ENCODE results near the gene NRXN3. TPM values are rescaled to one million over a fixed set of nuclear protein-coding genes. Genes with fewer than 3 reads are reported as not detected.
A peak's percentile ranks its signal among the peaks of the same experiment; 100 is the strongest.
"Not testable (repeated sequence)": the region's sequence is repeated elsewhere in the genome, so short reads cannot be mapped to it uniquely, and the experiment has no call there.

The NRXN3 gene
- total RNA-seq, 1 donor from 2014 or later, result 18.0 TPM

- Histone ChIP-seq H2AFZ (ENCODE audit: low read depth, low read length) (no peak overlapping the region), H3K27ac (ENCODE audit: low read depth, low read length) (no peak overlapping the region), H3K9me3 (ENCODE audit: insufficient read depth, low read depth, low read length) (no peaks in the 10 kb centered on the region), H3K9ac (ENCODE audit: low read length) (no peak overlapping the region), H3K36me3 (ENCODE audit: insufficient read depth, low read length) (no peaks in the 10 kb centered on the region), H4K20me1 (ENCODE audit: insufficient read depth, low read length) (no peaks in the 10 kb centered on the region), H3K27me3 (ENCODE audit: insufficient read depth, low read length) (no peaks in the 10 kb centered on the region), H3K79me2 (ENCODE audit: insufficient read depth, low read length) (no peaks in the 10 kb centered on the region), H3K4me3 (ENCODE audit: insufficient read depth, low read depth, low read length) (no peak overlapping the region), H3K4me2 (ENCODE audit: low read length) (no peak overlapping the region), H3K4me1 (ENCODE audit: insufficient read depth, low read length) (no peaks in the 10 kb centered on the region)
- DNase-seq (ENCODE audit: low read depth) (no peak), FAIRE-seq (no peak)
- no peaks in the 10 kb centered on the region for H3K27me3 Mint-ChIP-seq (ENCODE audit: low read depth, unreplicated experiment)
- H3K27ac Mint-ChIP-seq (ENCODE audit: unreplicated experiment), result no peak overlapping the region
- no peak overlapping the region for H3K4me3 Mint-ChIP-seq (ENCODE audit: unreplicated experiment)
- H3K9me3 Mint-ChIP-seq (ENCODE audit: unreplicated experiment), result peaks cover 7% of the 10 kb centered on the region
- H3K36me3 Mint-ChIP-seq (ENCODE audit: low read depth, unreplicated experiment), result peaks cover 3% of the 10 kb centered on the region
- no peaks in the 10 kb centered on the region for H3K4me1 Mint-ChIP-seq (ENCODE audit: low read depth, unreplicated experiment)
- TF ChIP-seq, protein P1, sequence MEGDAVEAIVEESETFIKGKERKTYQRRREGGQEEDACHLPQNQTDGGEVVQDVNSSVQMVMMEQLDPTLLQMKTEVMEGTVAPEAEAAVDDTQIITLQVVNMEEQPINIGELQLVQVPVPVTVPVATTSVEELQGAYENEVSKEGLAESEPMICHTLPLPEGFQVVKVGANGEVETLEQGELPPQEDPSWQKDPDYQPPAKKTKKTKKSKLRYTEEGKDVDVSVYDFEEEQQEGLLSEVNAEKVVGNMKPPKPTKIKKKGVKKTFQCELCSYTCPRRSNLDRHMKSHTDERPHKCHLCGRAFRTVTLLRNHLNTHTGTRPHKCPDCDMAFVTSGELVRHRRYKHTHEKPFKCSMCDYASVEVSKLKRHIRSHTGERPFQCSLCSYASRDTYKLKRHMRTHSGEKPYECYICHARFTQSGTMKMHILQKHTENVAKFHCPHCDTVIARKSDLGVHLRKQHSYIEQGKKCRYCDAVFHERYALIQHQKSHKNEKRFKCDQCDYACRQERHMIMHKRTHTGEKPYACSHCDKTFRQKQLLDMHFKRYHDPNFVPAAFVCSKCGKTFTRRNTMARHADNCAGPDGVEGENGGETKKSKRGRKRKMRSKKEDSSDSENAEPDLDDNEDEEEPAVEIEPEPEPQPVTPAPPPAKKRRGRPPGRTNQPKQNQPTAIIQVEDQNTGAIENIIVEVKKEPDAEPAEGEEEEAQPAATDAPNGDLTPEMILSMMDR (IDR thresholded peaks at IDR 0.05; ENCODE audit: insufficient read depth, low read depth, low read length), result no peak
- TF ChIP-seq EZH2 (IDR thresholded peaks at IDR 0.05; ENCODE audit: insufficient read depth, low read length), result no peak
These were observed 1597.1 kb downstream of the NRXN3 start for GRCh38 chr14:79767251-79767650.

GRCh38 chr14:79767721-79768120, 1597.5 kb downstream of the NRXN3 start:
- H3K79me2 ChIP-seq (ENCODE audit: insufficient read depth, low read length); H3K4me1 ChIP-seq (ENCODE audit: insufficient read depth, low read length); H3K9me3 ChIP-seq (ENCODE audit: insufficient read depth, low read depth, low read length); H3K4me1 Mint-ChIP-seq (ENCODE audit: low read depth, unreplicated experiment); H3K27me3 Mint-ChIP-seq (ENCODE audit: low read depth, unreplicated experiment); H3K27me3 ChIP-seq (ENCODE audit: insufficient read depth, low read length); H3K36me3 Mint-ChIP-seq (ENCODE audit: low read depth, unreplicated experiment); H4K20me1 ChIP-seq (ENCODE audit: insufficient read depth, low read length); H3K9me3 Mint-ChIP-seq (ENCODE audit: unreplicated experiment); FAIRE-seq; H3K27ac Mint-ChIP-seq (ENCODE audit: unreplicated experiment); H3K4me3 Mint-ChIP-seq (ENCODE audit: unreplicated experiment); H3K27ac ChIP-seq (ENCODE audit: low read depth, low read length); H2AFZ ChIP-seq (ENCODE audit: low read depth, low read length); H3K9ac ChIP-seq (ENCODE audit: low read length); H3K36me3 ChIP-seq (ENCODE audit: insufficient read depth, low read length); DNase-seq (ENCODE audit: low read depth); H3K4me3 ChIP-seq (ENCODE audit: insufficient read depth, low read depth, low read length); H3K4me2 ChIP-seq (ENCODE audit: low read length): not testable (repeated sequence)

DNA sequence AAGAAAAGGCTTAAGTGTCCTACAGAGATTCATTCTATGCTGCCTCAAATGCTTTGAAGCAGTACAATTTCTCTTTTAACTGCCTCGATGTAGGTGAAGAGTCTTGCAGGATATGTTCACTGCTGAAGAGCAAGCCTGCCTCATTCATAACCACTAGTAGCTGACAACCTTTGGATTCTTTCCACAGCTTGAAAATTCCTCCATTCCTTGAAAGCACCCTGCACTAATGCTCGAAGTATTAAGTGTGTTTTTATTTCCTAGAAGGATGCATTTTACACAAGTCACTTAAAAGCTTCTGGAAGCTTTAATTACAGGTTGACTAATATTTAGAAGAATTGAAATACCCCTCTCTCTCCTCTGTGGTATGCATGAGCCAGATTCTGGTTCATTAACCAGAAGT, 1611.7 kb downstream of the NRXN3 start:
- H3K9me3 ChIP-seq (ENCODE audit: insufficient read depth, low read depth, low read length), result no peaks in the 10 kb centered on the region
- no peaks in the 10 kb centered on the region for H3K36me3 ChIP-seq (ENCODE audit: insufficient read depth, low read length)
- peaks cover 2% of the 10 kb centered on the region for H3K9me3 Mint-ChIP-seq (ENCODE audit: unreplicated experiment)
- no peak for FAIRE-seq
- no peak overlapping the region for H3K9ac ChIP-seq (ENCODE audit: low read length)
- no peaks in the 10 kb centered on the region for H4K20me1 ChIP-seq (ENCODE audit: insufficient read depth, low read length)
- no peak overlapping the region for H3K4me3 Mint-ChIP-seq (ENCODE audit: unreplicated experiment)
- H3K4me2 ChIP-seq (ENCODE audit: low read length), result no peak overlapping the region
- no peak overlapping the region for H2AFZ ChIP-seq (ENCODE audit: low read depth, low read length)
- no peak overlapping the region for H3K4me3 ChIP-seq (ENCODE audit: insufficient read depth, low read depth, low read length)
- H3K79me2 ChIP-seq (ENCODE audit: insufficient read depth, low read length), result no peaks in the 10 kb centered on the region
- H3K27ac ChIP-seq (ENCODE audit: low read depth, low read length), result no peak overlapping the region
- no peaks in the 10 kb centered on the region for H3K27me3 Mint-ChIP-seq (ENCODE audit: low read depth, unreplicated experiment)
- peaks cover 15% of the 10 kb centered on the region for H3K4me1 Mint-ChIP-seq (ENCODE audit: low read depth, unreplicated experiment)
- no peak overlapping the region for H3K27ac Mint-ChIP-seq (ENCODE audit: unreplicated experiment)
- no peak for TF ChIP-seq EZH2 (IDR thresholded peaks at IDR 0.05; ENCODE audit: insufficient read depth, low read length)
- TF ChIP-seq, protein P1 (IDR thresholded peaks at IDR 0.05; ENCODE audit: insufficient read depth, low read depth, low read length), result no peak
- no peaks in the 10 kb centered on the region for H3K4me1 ChIP-seq (ENCODE audit: insufficient read depth, low read length)
- no peaks in the 10 kb centered on the region for H3K27me3 ChIP-seq (ENCODE audit: insufficient read depth, low read length)
- peak; percentile 85 for DNase-seq (ENCODE audit: low read depth)
- no peaks in the 10 kb centered on the region for H3K36me3 Mint-ChIP-seq (ENCODE audit: low read depth, unreplicated experiment)

All from astrocyte (in vitro differentiated cells and primary cell).